Fibroblast of mammary gland (primary cell): ENCODE results near the gene RASGRP2.

Experiments used
- DNase-seq: peaks from one replicate; pipeline ENCODE4 v3.0.0-alpha.2; 2010; ENCODE audit warnings: low read depth
- H3K4me3 ChIP-seq: 2 replicates; pipeline ENCODE4 v1.5.1; 2011; ENCODE audit warnings: low read depth, mild to moderate bottlenecking, low read length, moderate library complexity; ENCODE audit not compliant: control insufficient read depth
- CTCF ChIP-seq: conservative IDR thresholded peaks from 2 replicates; pipeline ENCODE4 v1.5.1; 2011; ENCODE audit warnings: low read depth, low read length, inconsistent platforms; ENCODE audit not compliant: control insufficient read depth, insufficient read depth

Gene RASGRP2

DNA sequence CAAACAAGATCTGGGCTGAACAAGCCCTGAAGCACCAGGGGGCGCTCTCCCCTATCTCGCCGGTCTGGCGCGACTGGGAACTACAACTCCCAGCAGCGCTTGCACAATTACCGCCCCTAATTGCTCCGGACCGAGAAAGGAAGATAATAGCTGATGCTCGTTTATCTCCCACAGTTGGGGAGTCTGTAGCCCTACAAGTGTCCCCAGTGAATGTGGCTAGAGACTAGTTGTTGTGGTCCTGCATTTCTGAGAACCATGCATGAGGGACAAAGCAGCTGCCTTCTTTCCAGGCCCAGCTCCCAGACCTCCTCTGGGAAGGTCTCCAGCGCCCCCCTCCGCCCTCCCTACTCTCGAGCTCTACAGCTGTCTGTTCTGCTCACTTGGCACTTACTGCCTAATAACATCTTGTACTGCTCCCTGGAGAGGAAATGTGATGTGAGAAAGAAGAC, 55.4 kb downstream of the RASGRP2 start:
- H3K4me3 ChIP-seq: peak overlapping the region; percentile 54
- DNase-seq: peak; percentile 81

GRCh38 chr11:64687643-64688533, 56.1 kb downstream of the RASGRP2 start:
- TF ChIP-seq CTCF: no peak
- no peak overlapping the region for H3K4me3 ChIP-seq
- no peak for DNase-seq

More for the DNA sequence above, 55.4 kb downstream of the RASGRP2 start:
- TF ChIP-seq CTCF: peak; percentile 80

- no peak for TF ChIP-seq CTCF
- no peak overlapping the region for H3K4me3 ChIP-seq
- DNase-seq: no peak
These were observed 56.7 kb downstream of the RASGRP2 start for GRCh38 chr11:64687204-64687603.

- H3K4me3 ChIP-seq: no peak overlapping the region
- no peak for TF ChIP-seq CTCF
- DNase-seq: no peak
These were observed 57.3 kb downstream of the RASGRP2 start for GRCh38 chr11:64686466-64687170.

DNA sequence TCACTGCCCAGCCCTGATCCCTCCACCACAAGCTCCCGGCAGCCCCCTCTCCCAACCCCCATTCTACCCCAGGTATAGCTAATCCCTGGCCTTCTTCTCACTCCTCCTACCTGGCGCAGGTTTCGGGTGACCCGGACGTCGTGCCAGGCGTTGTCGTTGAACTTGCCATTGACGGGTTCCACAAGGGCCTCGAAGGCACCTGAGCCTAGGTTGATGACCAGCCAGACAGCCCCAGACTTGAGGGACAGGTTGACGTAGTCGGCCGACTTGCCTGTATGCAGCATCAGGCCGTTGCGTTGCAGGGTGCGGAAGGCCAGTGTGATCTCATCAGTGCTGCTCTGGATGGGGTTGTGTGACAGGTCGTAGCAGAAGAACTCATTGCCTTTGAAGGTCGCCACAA, 58.4 kb downstream of the RASGRP2 start:
- no peak overlapping the region for H3K4me3 ChIP-seq
- no peak for DNase-seq
- TF ChIP-seq CTCF: no peak

GRCh38 chr11:64684357-64684756, 59.6 kb downstream of the RASGRP2 start:
- no peak for DNase-seq
- no peak for TF ChIP-seq CTCF
- H3K4me3 ChIP-seq: no peak overlapping the region
